ENCODE results near the gene FHL2.

DNA sequence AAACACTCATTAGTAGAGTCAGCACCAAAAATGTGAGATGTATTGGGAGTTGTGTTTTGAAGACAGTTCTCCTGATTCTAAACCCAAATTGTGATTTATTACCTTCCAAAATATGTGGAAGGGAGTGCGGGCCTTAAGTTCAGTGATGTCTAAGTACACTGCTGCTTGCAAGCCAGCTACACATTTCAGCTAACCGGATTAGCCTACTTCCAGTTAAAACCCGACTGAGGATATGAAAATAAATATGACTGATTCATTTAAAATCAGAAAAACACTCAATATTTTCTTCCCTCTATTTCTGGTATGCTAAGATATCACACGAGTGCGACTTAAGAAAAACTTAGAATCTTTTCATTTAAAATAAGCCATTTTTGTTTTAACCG is 907 bp downstream of the FHL2 start:
- TF ChIP-seq ZSCAN30 (CRISPR knock-in tag; IDR thresholded peaks at IDR 0.05) (no peak), EP300 (IDR thresholded peaks at IDR 0.05; ENCODE audit: low read depth in 2 of 2, low read length in 2 of 2) (no peak), EP300 (CRISPR knock-in tag; IDR thresholded peaks at IDR 0.05; ENCODE audit: borderline replicate concordance) (no peak), ATF3 (CRISPR knock-in tag; IDR thresholded peaks at IDR 0.05) (no peak), ZNF343 (CRISPR knock-in tag; IDR thresholded peaks at IDR 0.05) (no peak), CHD2 (IDR thresholded peaks at IDR 0.05; ENCODE audit: low read depth, low read length) (no peak), ZNF660 (CRISPR knock-in tag; IDR thresholded peaks at IDR 0.05; ENCODE audit: borderline replicate concordance, low read depth) (no peak)
- TF ChIP-seq, protein P1, sequence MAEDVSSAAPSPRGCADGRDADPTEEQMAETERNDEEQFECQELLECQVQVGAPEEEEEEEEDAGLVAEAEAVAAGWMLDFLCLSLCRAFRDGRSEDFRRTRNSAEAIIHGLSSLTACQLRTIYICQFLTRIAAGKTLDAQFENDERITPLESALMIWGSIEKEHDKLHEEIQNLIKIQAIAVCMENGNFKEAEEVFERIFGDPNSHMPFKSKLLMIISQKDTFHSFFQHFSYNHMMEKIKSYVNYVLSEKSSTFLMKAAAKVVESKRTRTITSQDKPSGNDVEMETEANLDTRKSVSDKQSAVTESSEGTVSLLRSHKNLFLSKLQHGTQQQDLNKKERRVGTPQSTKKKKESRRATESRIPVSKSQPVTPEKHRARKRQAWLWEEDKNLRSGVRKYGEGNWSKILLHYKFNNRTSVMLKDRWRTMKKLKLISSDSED (CRISPR knock-in tag; IDR thresholded peaks at IDR 0.05): no peak
- TF ChIP-seq, protein P2, sequence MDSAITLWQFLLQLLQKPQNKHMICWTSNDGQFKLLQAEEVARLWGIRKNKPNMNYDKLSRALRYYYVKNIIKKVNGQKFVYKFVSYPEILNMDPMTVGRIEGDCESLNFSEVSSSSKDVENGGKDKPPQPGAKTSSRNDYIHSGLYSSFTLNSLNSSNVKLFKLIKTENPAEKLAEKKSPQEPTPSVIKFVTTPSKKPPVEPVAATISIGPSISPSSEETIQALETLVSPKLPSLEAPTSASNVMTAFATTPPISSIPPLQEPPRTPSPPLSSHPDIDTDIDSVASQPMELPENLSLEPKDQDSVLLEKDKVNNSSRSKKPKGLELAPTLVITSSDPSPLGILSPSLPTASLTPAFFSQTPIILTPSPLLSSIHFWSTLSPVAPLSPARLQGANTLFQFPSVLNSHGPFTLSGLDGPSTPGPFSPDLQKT (CRISPR knock-in tag; IDR thresholded peaks at IDR 0.05; ENCODE audit: borderline replicate concordance): no peak

Measured in HepG2 (cell line).